OCI-LY3 (cell line): ENCODE results near the gene LECT2.

Experiments
- H2AFZ ChIP-seq: fragments of 200-600, 300-600 bp; shearing (Covaris generic); 2 replicates; pipeline ENCODE4 v1.6.0; 2014; ENCODE audit warnings: antibody characterized with exemption, low read depth, low read length
- H3K27ac ChIP-seq: fragments of 200-600, 300-600 bp; sonication (generic); 2 replicates; pipeline ENCODE4 v1.5.1; 2014; ENCODE audit warnings: mild to moderate bottlenecking, low read length, moderate library complexity, mixed read lengths
- H3K27me3 ChIP-seq: fragments of 200-600, 300-600 bp; sonication (generic); 2 replicates; pipeline ENCODE4 v1.6.1; 2014; ENCODE audit warnings: low read depth, low read length, mixed read lengths
- H3K36me3 ChIP-seq: fragments of 200-600, 300-600 bp; sonication (generic); replicated peaks from 2 replicates; pipeline ENCODE3; 2014; ENCODE audit warnings: low read depth, low read length, mixed read lengths
- H3K4me1 ChIP-seq: fragments of 300-600, 200-600 bp; sonication (generic); 2 replicates; pipeline ENCODE4 v1.6.1; 2014; ENCODE audit warnings: low read length, mixed read lengths
- H3K4me2 ChIP-seq: fragments of 200-600, 300-600 bp; sonication (generic); 2 replicates; pipeline ENCODE4 v1.6.1; 2014; ENCODE audit warnings: low read length, mixed read lengths
- H3K4me3 ChIP-seq: fragments of 300-600, 200-600 bp; sonication (generic); 2 replicates; pipeline ENCODE4 v1.5.1; 2014; ENCODE audit warnings: antibody characterized with exemption, mild to moderate bottlenecking, low read length, moderate library complexity
- H3K79me2 ChIP-seq: fragments of 300-600, 200-600 bp; shearing (Covaris generic); 2 replicates; pipeline ENCODE4 v1.6.1; 2014; ENCODE audit warnings: mild to moderate bottlenecking, low read length, mixed read lengths
- H3K9ac ChIP-seq: fragments of 300-600, 200-600 bp; shearing (Covaris generic); 2 replicates; pipeline ENCODE4 v1.6.0; 2014; ENCODE audit warnings: mild to moderate bottlenecking, low read length, moderate library complexity
- H3K9me3 ChIP-seq: fragments of 200-600, 300-600 bp; shearing (Covaris generic); 2 replicates; pipeline ENCODE4 v1.6.1; 2014; ENCODE audit warnings: low read length, mixed read lengths; ENCODE audit not compliant: insufficient read depth
- H4K20me1 ChIP-seq: fragments of 200-600, 300-600 bp; sonication (generic); 2 replicates; pipeline ENCODE4 v1.6.1; 2016; ENCODE audit warnings: low read length, mixed read lengths; ENCODE audit not compliant: insufficient read depth
- CTCF ChIP-seq: fragments of 200-600, 300-600 bp; sonication (generic); IDR thresholded peaks from 2 replicates; pipeline ENCODE4 v1.5.1; 2014; ENCODE audit warnings: antibody characterized with exemption, low read length, low read depth
- EZH2phosphoT487 ChIP-seq: fragments of 200-600 bp; shearing (Covaris generic); IDR thresholded peaks from 2 replicates; pipeline ENCODE4 v1.6.1; 2018; ENCODE audit warnings: antibody characterized with exemption, mixed run types, low read depth

LECT2 gene

DNA sequence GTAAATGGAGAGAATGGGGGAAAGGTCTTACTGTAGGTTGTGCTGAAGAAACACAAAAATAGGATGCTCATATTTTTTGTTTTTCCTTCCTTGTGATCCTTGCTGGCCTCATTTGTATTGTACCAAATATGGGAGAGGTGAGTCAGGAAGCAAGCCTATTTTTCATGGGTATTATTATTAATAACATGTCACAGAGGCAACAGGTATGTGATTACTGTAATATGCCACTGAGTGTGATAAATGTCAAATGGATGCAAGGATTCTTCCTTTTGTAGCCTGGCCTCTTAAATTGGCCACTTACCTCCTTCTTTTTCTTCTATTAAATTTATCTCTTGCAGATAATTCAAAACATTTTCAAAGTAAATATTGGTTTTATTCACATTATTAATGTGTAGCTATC lies 10.2 kb downstream of the LECT2 start:
- no peak overlapping the region for H3K9ac ChIP-seq
- peaks cover 10% of the 10 kb centered on the region; the same call in 1 of the 2 replicates for H3K27me3 ChIP-seq
- no peaks in the 10 kb centered on the region for H3K79me2 ChIP-seq
- no peak overlapping the region for H2AFZ ChIP-seq
- TF ChIP-seq EZH2phosphoT487: no peak
- no peak for TF ChIP-seq CTCF
- H3K4me1 ChIP-seq: no peaks in the 10 kb centered on the region
- H3K4me3 ChIP-seq: no peak overlapping the region
- H3K36me3 ChIP-seq: no peaks in the 10 kb centered on the region
- no peaks in the 10 kb centered on the region for H3K9me3 ChIP-seq
- no peak overlapping the region for H3K4me2 ChIP-seq
- no peak overlapping the region for H3K27ac ChIP-seq
- no peaks in the 10 kb centered on the region for H4K20me1 ChIP-seq

GRCh38 chr5:135942202-135942771 lies 12.5 kb downstream of the LECT2 start:
- H4K20me1 ChIP-seq: no peaks in the 10 kb centered on the region
- no peaks in the 10 kb centered on the region for H3K79me2 ChIP-seq
- H2AFZ ChIP-seq: no peak overlapping the region
- no peaks in the 10 kb centered on the region for H3K4me1 ChIP-seq
- no peak overlapping the region for H3K4me2 ChIP-seq
- TF ChIP-seq EZH2phosphoT487: no peak
- no peak for TF ChIP-seq CTCF
- no peaks in the 10 kb centered on the region for H3K9me3 ChIP-seq
- H3K36me3 ChIP-seq: no peaks in the 10 kb centered on the region
- H3K4me3 ChIP-seq: no peak overlapping the region
- H3K27me3 ChIP-seq: peaks cover 21% of the 10 kb centered on the region; the same call in 1 of the 2 replicates
- H3K9ac ChIP-seq: no peak overlapping the region
- no peak overlapping the region for H3K27ac ChIP-seq

- Histone ChIP-seq H3K4me1 (no peaks in the 10 kb centered on the region), H3K27ac (no peak overlapping the region), H3K9ac (no peak overlapping the region), H2AFZ (no peak overlapping the region), H3K4me3 (no peak overlapping the region), H3K9me3 (no peaks in the 10 kb centered on the region), H3K79me2 (no peaks in the 10 kb centered on the region), H3K27me3 (peaks cover 23% of the 10 kb centered on the region; the same call in 1 of the 2 replicates), H3K4me2 (no peak overlapping the region), H4K20me1 (no peaks in the 10 kb centered on the region), H3K36me3 (no peaks in the 10 kb centered on the region)
- TF ChIP-seq EZH2phosphoT487 (no peak), CTCF (no peak)
These were observed 13.1 kb downstream of the LECT2 start for GRCh38 chr5:135941711-135942110.

GRCh38 chr5:135937245-135937911 lies 17.4 kb downstream of the LECT2 start:
- Histone ChIP-seq H3K9me3 (no peaks in the 10 kb centered on the region), H3K36me3 (no peaks in the 10 kb centered on the region), H3K27me3 (peaks cover 25% of the 10 kb centered on the region), H3K27ac (no peak overlapping the region), H3K79me2 (no peaks in the 10 kb centered on the region), H3K9ac (no peak overlapping the region), H3K4me2 (no peak overlapping the region), H4K20me1 (no peaks in the 10 kb centered on the region), H3K4me1 (no peaks in the 10 kb centered on the region), H3K4me3 (no peak overlapping the region), H2AFZ (no peak overlapping the region)
- TF ChIP-seq EZH2phosphoT487: no peak
- TF ChIP-seq CTCF: no peak
